ENCODE data around the gene PRR5L. TPM values are rescaled to one million over a fixed set of nuclear protein-coding genes. Genes with fewer than 3 reads are reported as not detected.

Gene PRR5L
- total RNA-seq, 1 experiment from 2014 or later = not detected

DNA sequence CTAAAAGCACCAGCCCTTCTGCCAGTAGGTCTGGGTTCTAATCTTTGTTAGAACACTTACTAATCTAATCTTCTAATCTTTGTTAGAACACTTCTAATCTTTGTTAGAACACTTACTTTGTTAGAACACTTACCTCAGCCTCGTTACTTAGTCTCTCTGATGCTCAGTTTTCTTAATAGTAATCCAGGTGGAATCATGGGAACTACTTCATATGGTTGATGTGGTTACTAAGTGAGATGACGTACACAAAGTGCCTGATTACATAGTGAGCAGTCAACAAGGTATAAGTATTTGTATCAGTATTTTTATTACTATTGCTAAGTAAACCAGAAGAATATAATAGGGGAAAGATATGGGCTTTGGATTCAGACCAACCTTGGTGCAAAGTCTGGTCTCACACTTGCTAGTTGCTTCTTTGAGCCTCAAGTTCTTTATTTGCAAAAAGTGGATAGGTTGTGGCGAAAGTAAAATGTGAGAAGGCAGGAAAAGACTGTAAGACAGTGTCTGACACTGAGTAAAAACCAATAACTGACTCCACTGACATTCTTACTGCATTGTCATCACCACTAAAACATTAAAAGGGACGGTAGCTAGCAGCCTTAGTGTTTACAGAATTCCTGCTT, 130.2 kb downstream of the PRR5L start:
- no peak overlapping the region for H3K4me3 Mint-ChIP-seq (ENCODE audit: unreplicated experiment)
- no TSS peak for BruUV-seq (replicated peaks)
- no peaks in the 10 kb centered on the region for H3K9me3 Mint-ChIP-seq (ENCODE audit: unreplicated experiment)
- Histone ChIP-seq H3K9me3 (no peaks in the 10 kb centered on the region), H3K4me1 (no peaks in the 10 kb centered on the region), H3K27me3 (replicated peaks; ENCODE audit: control insufficient read depth, insufficient read depth, low read length) (no peaks in the 10 kb centered on the region), H3K4me3 (ENCODE audit: low read depth, low read length) (no peak overlapping the region), H3K36me3 (ENCODE audit: control insufficient read depth, insufficient read depth, low read length) (no peaks in the 10 kb centered on the region)
- DNase-seq = no peak
- TF ChIP-seq, protein P1, sequence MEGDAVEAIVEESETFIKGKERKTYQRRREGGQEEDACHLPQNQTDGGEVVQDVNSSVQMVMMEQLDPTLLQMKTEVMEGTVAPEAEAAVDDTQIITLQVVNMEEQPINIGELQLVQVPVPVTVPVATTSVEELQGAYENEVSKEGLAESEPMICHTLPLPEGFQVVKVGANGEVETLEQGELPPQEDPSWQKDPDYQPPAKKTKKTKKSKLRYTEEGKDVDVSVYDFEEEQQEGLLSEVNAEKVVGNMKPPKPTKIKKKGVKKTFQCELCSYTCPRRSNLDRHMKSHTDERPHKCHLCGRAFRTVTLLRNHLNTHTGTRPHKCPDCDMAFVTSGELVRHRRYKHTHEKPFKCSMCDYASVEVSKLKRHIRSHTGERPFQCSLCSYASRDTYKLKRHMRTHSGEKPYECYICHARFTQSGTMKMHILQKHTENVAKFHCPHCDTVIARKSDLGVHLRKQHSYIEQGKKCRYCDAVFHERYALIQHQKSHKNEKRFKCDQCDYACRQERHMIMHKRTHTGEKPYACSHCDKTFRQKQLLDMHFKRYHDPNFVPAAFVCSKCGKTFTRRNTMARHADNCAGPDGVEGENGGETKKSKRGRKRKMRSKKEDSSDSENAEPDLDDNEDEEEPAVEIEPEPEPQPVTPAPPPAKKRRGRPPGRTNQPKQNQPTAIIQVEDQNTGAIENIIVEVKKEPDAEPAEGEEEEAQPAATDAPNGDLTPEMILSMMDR (IDR thresholded peaks at IDR 0.05; ENCODE audit: insufficient read depth in 1 of 2, low read depth in 1 of 2, low read length in 1 of 2, severe bottlenecking in 1 of 2, unreplicated experiment in 1 of 2) = no peak
- no peak overlapping the region for H3K27ac Mint-ChIP-seq (ENCODE audit: unreplicated experiment)
- H3K27me3 Mint-ChIP-seq (ENCODE audit: insufficient read depth, unreplicated experiment) = peaks cover 6% of the 10 kb centered on the region
- H3K36me3 Mint-ChIP-seq (ENCODE audit: insufficient read depth, unreplicated experiment) = no peaks in the 10 kb centered on the region
- no peaks in the 10 kb centered on the region for H3K4me1 Mint-ChIP-seq (ENCODE audit: low read depth, unreplicated experiment)
- ChIA-PET POLR2A (no interaction called here), CTCF (no interaction called here)
- intact Hi-C loops (cut with micrococcal nuclease; ENCODE audit: unreplicated experiment) = no loop called here

DNA sequence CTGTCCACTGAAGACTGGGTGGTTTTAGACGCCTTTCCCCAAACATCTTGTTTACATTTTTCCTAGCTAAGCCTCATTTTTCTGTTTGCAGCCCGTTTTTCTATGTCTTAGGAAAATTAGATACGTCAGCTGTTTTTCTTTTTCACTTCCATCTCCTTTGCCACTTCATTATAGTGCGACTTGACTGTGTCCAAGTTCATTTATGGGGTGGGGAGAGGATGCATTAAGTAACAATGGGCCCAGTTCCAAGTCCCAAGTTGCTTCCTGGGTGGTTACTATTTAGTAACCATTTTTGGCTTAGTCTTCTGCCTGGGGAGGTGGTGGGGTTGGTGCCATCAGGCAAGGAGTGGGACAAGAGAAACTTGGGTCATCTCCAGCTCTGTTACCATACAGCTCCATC, 131.0 kb downstream of the PRR5L start:
- Mint-ChIP-seq H3K4me3 (ENCODE audit: unreplicated experiment) (no peak overlapping the region), H3K27me3 (ENCODE audit: insufficient read depth, unreplicated experiment) (peaks cover 6% of the 10 kb centered on the region), H3K4me1 (ENCODE audit: low read depth, unreplicated experiment) (peaks cover 7% of the 10 kb centered on the region), H3K9me3 (ENCODE audit: unreplicated experiment) (no peaks in the 10 kb centered on the region), H3K27ac (ENCODE audit: unreplicated experiment) (no peak overlapping the region), H3K36me3 (ENCODE audit: insufficient read depth, unreplicated experiment) (no peaks in the 10 kb centered on the region)
- CTCF ChIA-PET = no interaction called here
- intact Hi-C loops (cut with micrococcal nuclease; ENCODE audit: unreplicated experiment) = no loop called here
- H3K4me1 ChIP-seq = no peaks in the 10 kb centered on the region
- no peaks in the 10 kb centered on the region for H3K36me3 ChIP-seq (ENCODE audit: control insufficient read depth, insufficient read depth, low read length)
- no peaks in the 10 kb centered on the region for H3K9me3 ChIP-seq
- POLR2A ChIA-PET = no interaction called here
- TF ChIP-seq, protein P1 (IDR thresholded peaks at IDR 0.05; ENCODE audit: insufficient read depth in 1 of 2, low read depth in 1 of 2, low read length in 1 of 2, severe bottlenecking in 1 of 2, unreplicated experiment in 1 of 2) = no peak
- BruUV-seq (replicated peaks) = no TSS peak
- no peaks in the 10 kb centered on the region for H3K27me3 ChIP-seq (replicated peaks; ENCODE audit: control insufficient read depth, insufficient read depth, low read length)
- no peak for DNase-seq
- no peak overlapping the region for H3K4me3 ChIP-seq (ENCODE audit: low read depth, low read length)

DNA sequence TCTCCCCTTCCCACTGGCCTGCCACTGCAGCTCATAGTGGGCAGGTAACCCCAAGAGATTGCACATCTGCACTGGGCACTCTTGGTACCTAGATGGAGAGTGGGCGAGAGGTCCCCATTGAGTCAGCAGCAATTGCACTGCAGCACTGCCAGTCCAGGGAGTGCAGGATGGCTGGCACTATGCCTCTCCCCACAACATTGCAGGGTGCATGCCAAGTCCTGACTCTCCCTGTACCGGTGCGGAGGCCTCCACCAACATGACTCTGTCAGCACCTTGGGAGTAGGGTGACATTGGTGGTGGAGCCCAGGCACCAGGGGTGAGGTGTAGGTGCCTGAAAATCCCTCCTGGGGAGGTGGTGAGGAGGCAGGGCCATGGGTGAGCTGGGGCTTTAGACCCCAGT, 131.8 kb downstream of the PRR5L start:
- H3K4me3 ChIP-seq (ENCODE audit: low read depth, low read length) = no peak overlapping the region
- Mint-ChIP-seq H3K27me3 (ENCODE audit: insufficient read depth, unreplicated experiment) (peaks cover 5% of the 10 kb centered on the region), H3K4me3 (ENCODE audit: unreplicated experiment) (no peak overlapping the region), H3K36me3 (ENCODE audit: insufficient read depth, unreplicated experiment) (no peaks in the 10 kb centered on the region), H3K9me3 (ENCODE audit: unreplicated experiment) (no peaks in the 10 kb centered on the region), H3K4me1 (ENCODE audit: low read depth, unreplicated experiment) (peaks cover 10% of the 10 kb centered on the region), H3K27ac (ENCODE audit: unreplicated experiment) (no peak overlapping the region)
- peaks cover 5% of the 10 kb centered on the region; the same call in 1 of the 2 replicates for H3K4me1 ChIP-seq
- H3K36me3 ChIP-seq (ENCODE audit: control insufficient read depth, insufficient read depth, low read length) = no peaks in the 10 kb centered on the region
- POLR2A ChIA-PET = no interaction called here
- H3K27me3 ChIP-seq (replicated peaks; ENCODE audit: control insufficient read depth, insufficient read depth, low read length) = no peaks in the 10 kb centered on the region
- no peaks in the 10 kb centered on the region for H3K9me3 ChIP-seq
- BruUV-seq (replicated peaks) = no TSS peak
- TF ChIP-seq, protein P1 (IDR thresholded peaks at IDR 0.05; ENCODE audit: insufficient read depth in 1 of 2, low read depth in 1 of 2, low read length in 1 of 2, severe bottlenecking in 1 of 2, unreplicated experiment in 1 of 2) = no peak
- no peak for DNase-seq
- CTCF ChIA-PET = no interaction called here
- intact Hi-C loops (cut with micrococcal nuclease; ENCODE audit: unreplicated experiment) = no loop called here
